Measurements from ENCODE around the gene RAD51B.

- TF ChIP-seq, protein P1, sequence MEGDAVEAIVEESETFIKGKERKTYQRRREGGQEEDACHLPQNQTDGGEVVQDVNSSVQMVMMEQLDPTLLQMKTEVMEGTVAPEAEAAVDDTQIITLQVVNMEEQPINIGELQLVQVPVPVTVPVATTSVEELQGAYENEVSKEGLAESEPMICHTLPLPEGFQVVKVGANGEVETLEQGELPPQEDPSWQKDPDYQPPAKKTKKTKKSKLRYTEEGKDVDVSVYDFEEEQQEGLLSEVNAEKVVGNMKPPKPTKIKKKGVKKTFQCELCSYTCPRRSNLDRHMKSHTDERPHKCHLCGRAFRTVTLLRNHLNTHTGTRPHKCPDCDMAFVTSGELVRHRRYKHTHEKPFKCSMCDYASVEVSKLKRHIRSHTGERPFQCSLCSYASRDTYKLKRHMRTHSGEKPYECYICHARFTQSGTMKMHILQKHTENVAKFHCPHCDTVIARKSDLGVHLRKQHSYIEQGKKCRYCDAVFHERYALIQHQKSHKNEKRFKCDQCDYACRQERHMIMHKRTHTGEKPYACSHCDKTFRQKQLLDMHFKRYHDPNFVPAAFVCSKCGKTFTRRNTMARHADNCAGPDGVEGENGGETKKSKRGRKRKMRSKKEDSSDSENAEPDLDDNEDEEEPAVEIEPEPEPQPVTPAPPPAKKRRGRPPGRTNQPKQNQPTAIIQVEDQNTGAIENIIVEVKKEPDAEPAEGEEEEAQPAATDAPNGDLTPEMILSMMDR (IDR thresholded peaks at IDR 0.05): no peak
- TF ChIP-seq EP300 (IDR thresholded peaks at IDR 0.05): no peak
- no peak for TF ChIP-seq POLR2A (IDR thresholded peaks at IDR 0.05)
These were observed 477.5 kb downstream of the RAD51B start for GRCh38 chr14:68297039-68297438.

Measured in tibial nerve (tissue), 4 donors.